Muscle layer of colon (tissue), 2 donors: Measurements from ENCODE around the gene PBX3.
"Not testable (repeated sequence)": the region's sequence is repeated elsewhere in the genome, so short reads cannot be mapped to it uniquely, and the experiment has no call there.

Experiments used
- H3K27ac ChIP-seq: one replicate; pipeline ENCODE4 v1.7.0; 2013; ENCODE audit warnings: low read depth, mild to moderate bottlenecking, low read length, moderate library complexity
- H3K27me3 ChIP-seq, 2 donors: one replicate each; pipeline ENCODE4 v1.7.0; 2013; ENCODE audit warnings: low read length in 2 of 2, mild to moderate bottlenecking in 2 of 2; ENCODE audit not compliant: insufficient read depth in 2 of 2, control insufficient read depth in 1 of 2
- H3K36me3 ChIP-seq: one replicate; pipeline ENCODE4 v1.7.0; 2013; ENCODE audit warnings: mild to moderate bottlenecking, low read length; ENCODE audit not compliant: insufficient read depth
- H3K4me1 ChIP-seq: one replicate; pipeline ENCODE4 v1.7.0; 2013; ENCODE audit warnings: mild to moderate bottlenecking, low read length; ENCODE audit not compliant: insufficient read depth
- H3K4me3 ChIP-seq, 2 donors: one replicate each; pipeline ENCODE4 v1.7.0; 2013; ENCODE audit warnings: low read length in 2 of 2, low read depth in 1 of 2, mild to moderate bottlenecking in 1 of 2, moderate library complexity in 1 of 2
- H3K9ac ChIP-seq: one replicate; pipeline ENCODE4 v1.7.0; 2013; ENCODE audit warnings: low read length
- H3K9me3 ChIP-seq: one replicate; pipeline ENCODE4 v1.7.0; 2013; ENCODE audit warnings: mild to moderate bottlenecking, low read length
- donor health status: abdominal sarcoma.
- donor health status: Adenocarcinoma of cecum.

PBX3 gene

DNA sequence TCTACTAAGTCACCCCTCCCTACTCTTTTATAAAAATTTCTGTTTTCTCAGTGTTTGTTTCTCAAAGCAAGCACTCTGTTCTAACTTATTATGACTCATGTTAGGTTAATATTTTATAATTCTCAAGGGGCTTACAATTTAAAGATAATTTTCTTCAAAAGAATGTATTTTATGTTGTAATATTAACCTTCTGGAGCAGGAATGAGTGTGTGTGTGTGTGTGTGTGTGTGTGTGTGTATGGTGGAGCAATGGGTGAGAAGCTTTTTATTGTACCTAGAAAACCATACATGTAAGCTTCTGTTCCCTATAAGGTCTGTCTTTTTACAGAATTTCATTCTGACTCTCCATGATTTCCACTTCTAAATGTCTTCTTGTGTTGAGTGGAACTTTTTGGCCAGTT, 63.0 kb downstream of the PBX3 start:
- H3K4me3 ChIP-seq, result no peak overlapping the region
- H3K9ac ChIP-seq, result no peak overlapping the region
- H3K27me3 ChIP-seq, result no peaks in the 10 kb centered on the region
- H3K27ac ChIP-seq, result no peak overlapping the region
- no peaks in the 10 kb centered on the region for H3K36me3 ChIP-seq
- H3K4me1 ChIP-seq, result peaks cover 8% of the 10 kb centered on the region
- no peaks in the 10 kb centered on the region for H3K9me3 ChIP-seq

DNA sequence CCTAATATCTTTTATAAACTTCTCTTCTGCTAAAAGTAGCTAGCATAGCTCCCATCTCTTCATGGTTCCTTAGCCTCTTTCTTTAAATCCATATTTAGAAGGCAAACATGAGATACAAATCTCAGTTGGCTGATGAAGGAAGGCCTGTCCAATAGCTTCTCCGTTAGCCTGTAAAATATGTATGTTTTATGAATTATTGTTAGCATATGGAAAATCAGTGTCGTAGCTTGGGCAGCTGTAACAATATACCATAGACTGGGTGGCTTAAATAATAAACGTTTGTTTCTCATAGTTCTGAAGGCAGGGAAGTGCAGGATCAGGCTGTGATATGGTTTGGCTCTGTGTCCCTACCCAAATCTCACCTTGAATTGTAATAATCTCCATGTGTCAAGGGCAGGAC, 63.8 kb downstream of the PBX3 start:
- Histone ChIP-seq H3K4me3 (no peak overlapping the region), H3K27me3 (no peaks in the 10 kb centered on the region), H3K36me3 (no peaks in the 10 kb centered on the region), H3K4me1 (peaks cover 2% of the 10 kb centered on the region), H3K27ac (no peak overlapping the region), H3K9ac (no peak overlapping the region), H3K9me3 (no peaks in the 10 kb centered on the region)

DNA sequence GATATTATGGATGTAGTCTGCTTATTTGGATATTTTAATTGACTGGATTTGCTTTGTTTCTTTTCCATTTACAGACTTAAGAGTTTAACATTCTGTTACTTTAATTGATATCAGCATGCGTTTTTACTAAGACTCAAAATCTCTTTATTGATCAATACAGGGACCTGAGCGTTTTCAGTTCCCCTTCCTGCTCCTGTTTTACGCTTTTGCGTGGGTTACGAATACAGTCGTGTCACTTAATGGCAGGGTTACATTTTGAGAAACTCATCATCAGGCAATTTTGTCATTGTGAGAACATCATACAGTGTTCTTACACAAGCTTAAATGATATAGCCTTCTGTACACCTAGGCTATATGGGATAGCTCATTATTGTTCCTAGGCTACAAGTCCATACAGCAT, 65.2 kb downstream of the PBX3 start:
- H3K4me1 ChIP-seq, result no peaks in the 10 kb centered on the region
- H3K9me3 ChIP-seq, result no peaks in the 10 kb centered on the region
- H3K4me3 ChIP-seq, result no peak overlapping the region
- no peaks in the 10 kb centered on the region for H3K36me3 ChIP-seq
- H3K27me3 ChIP-seq, result no peaks in the 10 kb centered on the region
- H3K27ac ChIP-seq, result no peak overlapping the region
- H3K9ac ChIP-seq, result no peak overlapping the region

DNA sequence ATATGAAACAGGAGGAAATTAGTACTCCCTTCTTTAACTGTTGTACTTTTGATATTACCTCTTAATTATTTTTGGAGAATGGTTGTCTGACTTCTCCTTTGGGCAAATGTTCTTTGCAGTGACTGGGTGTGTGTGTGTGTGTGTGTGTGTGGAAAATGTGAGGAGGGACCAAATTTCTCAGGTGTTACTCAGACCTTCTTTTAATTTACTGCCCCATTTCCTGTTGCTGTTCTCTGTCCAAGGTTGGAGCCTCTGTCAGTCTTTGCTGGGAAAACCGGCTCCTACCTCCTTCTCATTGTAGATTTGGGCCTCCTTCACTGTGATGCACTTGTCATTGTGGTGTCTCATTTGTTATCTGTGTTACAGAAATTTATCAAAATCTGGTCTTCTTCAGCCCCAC, 68.4 kb downstream of the PBX3 start:
- Histone ChIP-seq H3K36me3 (no peaks in the 10 kb centered on the region), H3K27ac (no peak overlapping the region), H3K27me3 (no peaks in the 10 kb centered on the region), H3K4me3 (no peak overlapping the region), H3K9ac (no peak overlapping the region), H3K4me1 (peaks cover 4% of the 10 kb centered on the region), H3K9me3 (no peaks in the 10 kb centered on the region)

DNA sequence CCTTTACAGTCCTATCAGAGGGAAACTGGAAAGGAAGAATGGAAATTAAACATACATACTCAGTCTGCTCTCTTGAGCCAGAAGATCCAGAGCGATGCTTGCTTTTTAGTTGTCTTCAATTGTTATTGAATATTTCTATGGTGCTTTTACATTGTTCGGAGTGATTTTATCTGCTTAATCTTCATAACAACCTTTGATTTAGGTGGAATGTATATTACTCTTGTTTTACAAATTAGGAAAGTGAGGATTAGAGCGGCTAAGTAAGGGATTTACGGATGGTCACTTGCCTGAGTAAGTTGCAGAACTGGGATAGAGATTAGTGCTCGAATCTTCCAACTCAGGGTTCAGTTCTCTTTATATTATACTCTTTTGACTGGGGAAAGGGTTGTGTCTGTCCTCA, 69.1 kb downstream of the PBX3 start:
- Histone ChIP-seq H3K9ac (no peak overlapping the region), H3K9me3 (no peaks in the 10 kb centered on the region), H3K27ac (no peak overlapping the region), H3K36me3 (no peaks in the 10 kb centered on the region), H3K27me3 (no peaks in the 10 kb centered on the region), H3K4me3 (no peak overlapping the region), H3K4me1 (peaks cover 4% of the 10 kb centered on the region)

DNA sequence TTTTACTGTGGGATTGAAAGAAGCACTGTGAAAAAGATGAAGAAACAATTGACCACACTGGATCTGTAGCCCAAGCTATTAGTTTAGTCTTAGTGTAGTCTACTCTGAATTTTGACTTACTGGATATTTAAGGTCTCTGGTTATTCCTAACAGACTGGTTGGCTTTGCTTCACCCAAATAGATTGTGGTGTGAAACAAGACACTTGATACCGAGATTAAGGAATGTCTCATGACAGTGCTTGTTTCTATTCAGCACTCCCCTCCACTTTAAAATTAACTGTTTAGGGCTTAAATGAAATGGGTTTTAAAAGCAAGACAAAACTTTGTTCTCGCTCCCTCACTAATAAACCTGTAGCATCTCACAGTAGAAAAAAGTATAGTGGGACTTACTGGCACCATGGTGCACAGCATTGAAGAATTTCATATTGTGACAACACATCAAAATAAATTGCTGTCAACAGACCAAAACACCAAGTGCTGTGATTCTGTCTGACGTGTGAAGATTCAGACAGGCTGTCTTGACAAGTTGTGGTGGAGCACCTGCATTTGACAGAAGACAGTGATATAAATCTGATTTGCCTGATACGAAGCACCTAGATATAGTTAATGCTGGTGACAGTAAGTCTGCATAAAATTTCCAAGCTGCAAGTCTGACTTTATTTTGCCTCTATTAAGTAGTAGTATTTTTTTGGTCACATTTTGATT, 73.1 kb downstream of the PBX3 start:
- no peaks in the 10 kb centered on the region for H3K9me3 ChIP-seq
- H3K4me3 ChIP-seq, result peak overlapping the region in 1 of 2 donors; percentile 7
- H3K36me3 ChIP-seq, result no peaks in the 10 kb centered on the region
- peak overlapping the region; percentile 56 for H3K27ac ChIP-seq
- H3K4me1 ChIP-seq, result peaks cover 19% of the 10 kb centered on the region
- H3K9ac ChIP-seq, result no peak overlapping the region
- no peaks in the 10 kb centered on the region for H3K27me3 ChIP-seq

DNA sequence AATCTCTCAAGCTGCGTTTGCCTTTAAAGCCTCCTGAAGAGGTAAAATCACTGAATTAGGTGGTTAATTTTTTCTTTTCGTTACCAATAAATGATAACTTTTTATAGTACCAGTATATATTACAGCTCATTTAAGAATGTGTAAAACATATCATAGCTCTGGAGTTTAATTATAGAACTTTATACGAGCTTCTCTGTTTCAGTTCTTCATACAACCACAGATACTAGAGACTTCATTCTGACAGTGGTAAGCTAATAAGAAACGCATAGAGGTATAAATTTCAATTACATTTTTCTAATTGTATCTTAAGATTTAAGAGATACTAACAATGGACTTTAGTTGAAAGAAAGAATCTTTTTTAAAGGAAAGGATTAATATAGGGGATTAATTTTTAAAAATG, 73.9 kb downstream of the PBX3 start:
- no peaks in the 10 kb centered on the region for H3K9me3 ChIP-seq
- H3K36me3 ChIP-seq, result no peaks in the 10 kb centered on the region
- peak overlapping the region; percentile 37 for H3K9ac ChIP-seq
- peaks cover 25% of the 10 kb centered on the region for H3K4me1 ChIP-seq
- H3K27ac ChIP-seq, result no peak overlapping the region
- no peaks in the 10 kb centered on the region for H3K27me3 ChIP-seq
- peak overlapping the region in 1 of 2 donors; percentile 30 for H3K4me3 ChIP-seq

DNA sequence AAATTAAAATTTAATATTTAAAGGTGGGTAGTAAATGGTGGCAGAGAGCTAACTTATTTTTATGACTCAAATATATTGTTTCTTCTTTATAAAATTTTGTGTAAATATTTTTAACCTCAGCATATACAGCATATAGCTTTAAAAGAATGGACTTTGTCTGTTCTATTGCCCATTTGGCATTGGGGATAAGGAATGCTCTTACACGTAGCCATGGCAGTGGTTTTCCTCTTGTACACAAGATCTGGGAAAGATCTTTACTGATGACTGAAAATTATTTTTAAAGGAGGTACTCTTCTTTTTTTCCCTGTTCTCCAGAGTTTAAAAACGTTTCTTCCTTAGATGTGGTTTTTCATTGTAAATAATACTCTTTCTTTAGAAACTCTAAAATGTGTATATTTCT, 75.0 kb downstream of the PBX3 start:
- Histone ChIP-seq H3K9me3 (no peaks in the 10 kb centered on the region), H3K36me3 (no peaks in the 10 kb centered on the region), H3K4me3 (no peak overlapping the region), H3K9ac (no peak overlapping the region), H3K27me3 (no peaks in the 10 kb centered on the region), H3K4me1 (peaks cover 25% of the 10 kb centered on the region), H3K27ac (no peak overlapping the region)

DNA sequence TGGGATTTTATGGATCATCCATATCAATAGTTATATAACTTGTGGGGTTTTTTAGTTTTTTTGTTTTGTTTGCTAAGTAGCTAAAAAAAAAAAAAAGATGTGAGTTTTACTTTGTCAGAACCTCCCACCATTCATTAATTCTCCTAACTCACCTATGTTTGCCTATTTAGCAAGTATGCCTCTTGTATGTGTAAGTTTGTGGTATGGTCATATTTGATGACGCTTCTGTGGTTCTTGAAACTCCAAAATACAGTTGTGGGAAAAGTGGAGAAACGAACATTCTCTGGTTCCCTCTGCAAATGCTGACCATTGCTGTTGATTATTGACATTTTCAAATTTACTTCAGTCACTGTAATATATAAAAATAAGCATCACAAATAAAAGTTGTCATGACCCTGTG, 75.7 kb downstream of the PBX3 start:
- H3K27ac ChIP-seq, result no peak overlapping the region

DNA sequence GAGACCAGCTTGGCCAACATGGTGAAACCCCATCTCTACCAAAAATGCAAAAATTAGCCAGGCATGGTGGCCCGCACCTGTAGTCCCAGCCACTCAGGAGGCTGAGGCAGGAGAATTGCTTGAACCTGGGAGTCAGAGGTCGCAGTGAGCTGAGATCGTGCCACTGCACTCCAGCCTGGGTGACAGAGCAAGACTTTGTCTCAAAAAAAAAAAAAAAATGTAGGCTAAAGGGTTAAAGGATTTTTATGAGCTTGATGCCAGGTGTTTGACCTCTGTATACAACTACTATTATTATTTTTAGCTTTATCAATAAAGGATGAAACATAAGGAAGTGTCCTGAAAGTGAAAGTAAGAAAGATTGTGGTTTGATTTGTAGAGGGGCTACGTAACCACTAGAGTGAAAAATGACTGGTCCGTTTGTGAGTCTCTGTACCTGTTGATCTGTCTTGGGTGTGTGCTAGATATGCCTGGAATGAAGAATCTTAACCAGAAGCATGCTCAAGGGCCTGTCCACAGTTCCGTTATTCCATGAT, 76.8 kb downstream of the PBX3 start:
- H3K27ac ChIP-seq, result not testable (repeated sequence)

More for the DNA sequence above, 75.7 kb downstream of the PBX3 start:
- Histone ChIP-seq H3K4me1 (peaks cover 25% of the 10 kb centered on the region), H3K9me3 (no peaks in the 10 kb centered on the region), H3K4me3 (no peak overlapping the region), H3K9ac (no peak overlapping the region), H3K27me3 (no peaks in the 10 kb centered on the region), H3K36me3 (no peaks in the 10 kb centered on the region)

DNA sequence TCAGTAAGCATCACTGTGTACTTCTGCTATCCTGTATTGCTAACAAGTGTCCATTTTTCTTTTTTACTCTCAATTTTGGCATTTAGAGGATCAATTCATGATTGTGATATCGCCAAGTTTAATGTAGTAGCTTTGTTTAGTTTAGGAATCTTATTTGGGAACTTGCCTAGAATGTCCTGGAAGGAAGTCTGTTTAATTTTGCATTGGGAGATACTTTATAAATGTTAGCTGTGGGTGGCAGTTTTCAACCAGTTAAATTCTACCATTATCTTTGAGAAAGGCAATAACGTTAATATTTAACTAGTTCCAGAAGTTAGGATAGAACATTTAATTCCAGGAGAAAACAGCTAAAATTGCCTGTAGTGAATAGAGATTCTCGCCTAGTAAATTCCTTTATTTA, 78.6 kb downstream of the PBX3 start:
- peaks cover 20% of the 10 kb centered on the region for H3K4me1 ChIP-seq
- no peaks in the 10 kb centered on the region for H3K27me3 ChIP-seq
- H3K27ac ChIP-seq, result no peak overlapping the region
- H3K36me3 ChIP-seq, result no peaks in the 10 kb centered on the region
- no peaks in the 10 kb centered on the region for H3K9me3 ChIP-seq
- no peak overlapping the region for H3K9ac ChIP-seq
- no peak overlapping the region for H3K4me3 ChIP-seq

More for the DNA sequence above, 76.8 kb downstream of the PBX3 start:
- peak overlapping the region in 1 of 2 donors; percentile 32 for H3K4me3 ChIP-seq
- not testable (repeated sequence) for H3K27me3 ChIP-seq, H3K9me3 ChIP-seq, H3K36me3 ChIP-seq
- peak overlapping the region; percentile 6 for H3K9ac ChIP-seq
- H3K4me1 ChIP-seq, result peaks cover 25% of the 10 kb centered on the region

DNA sequence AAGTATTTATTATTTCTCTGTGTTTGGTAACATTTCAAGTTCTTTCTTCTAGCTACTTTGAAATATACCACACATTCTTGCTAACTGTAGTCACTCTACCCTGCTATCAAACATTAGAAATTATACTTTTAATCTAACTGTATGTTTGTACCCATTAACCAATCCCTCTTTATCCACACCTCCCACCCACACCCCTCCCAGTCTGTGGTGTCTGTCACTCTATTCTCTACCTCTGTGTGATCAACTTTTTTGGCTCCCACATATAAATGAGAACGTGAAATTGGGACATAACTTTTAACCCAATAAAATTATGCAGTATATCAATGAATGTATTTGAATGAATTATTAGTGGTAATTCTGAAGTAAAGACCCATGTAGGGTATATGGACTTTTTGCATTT, 79.7 kb downstream of the PBX3 start:
- Histone ChIP-seq H3K4me1 (peaks cover 20% of the 10 kb centered on the region), H3K9me3 (no peaks in the 10 kb centered on the region), H3K27me3 (no peaks in the 10 kb centered on the region), H3K9ac (no peak overlapping the region), H3K4me3 (no peak overlapping the region), H3K36me3 (no peaks in the 10 kb centered on the region), H3K27ac (no peak overlapping the region)
